Mesendoderm (in vitro differentiated cells): ENCODE data around the gene CRYBG1.

ENCODE experiments used
- DNase-seq: peaks from one replicate; pipeline ENCODE4 v3.0.0; 2013
- H2AK5ac ChIP-seq: 2 replicates; pipeline ENCODE4 v1.6.1; 2013; ENCODE audit warnings: low read length, inconsistent platforms
- H2BK120ac ChIP-seq: 2 replicates; pipeline ENCODE4 v1.6.1; 2013; ENCODE audit warnings: low read depth, mild to moderate bottlenecking, low read length, moderate library complexity, mixed read lengths
- H2BK15ac ChIP-seq: replicated peaks from 2 replicates; pipeline ENCODE4 v1.6.1; 2013; ENCODE audit warnings: low read depth, mild to moderate bottlenecking, moderate library complexity
- H2BK5ac ChIP-seq: 2 replicates; pipeline ENCODE4 v1.6.1; 2013; ENCODE audit warnings: low read length, inconsistent platforms
- H3K18ac ChIP-seq: 2 replicates; pipeline ENCODE4 v1.6.1; 2013; ENCODE audit warnings: mild to moderate bottlenecking, low read length, mixed read lengths
- H3K23ac ChIP-seq: one replicate; pipeline ENCODE4 v1.6.1; 2013; ENCODE audit warnings: low read length
- H3K27ac ChIP-seq: 2 replicates; pipeline ENCODE4 v1.5.1; 2013; ENCODE audit warnings: low read depth, mild to moderate bottlenecking, inconsistent platforms, low read length, moderate library complexity
- H3K27me3 ChIP-seq: 2 replicates; pipeline ENCODE4 v1.6.1; 2013; ENCODE audit warnings: low read length, control low read depth, mild to moderate bottlenecking, inconsistent platforms; ENCODE audit not compliant: insufficient read depth, poor library complexity
- H3K36me3 ChIP-seq: 2 replicates; pipeline ENCODE4 v1.6.1; 2013; ENCODE audit warnings: low read length, inconsistent platforms; ENCODE audit not compliant: control insufficient read depth, insufficient read depth
- H3K4ac ChIP-seq: one replicate; pipeline ENCODE4 v1.6.1; 2013; ENCODE audit warnings: low read depth, mild to moderate bottlenecking, low read length, moderate library complexity
- H3K4me1 ChIP-seq: 2 replicates; pipeline ENCODE4 v1.6.1; 2013; ENCODE audit warnings: low read depth, low read length, inconsistent platforms; ENCODE audit not compliant: control insufficient read depth
- H3K4me2 ChIP-seq: 2 replicates; pipeline ENCODE4 v1.6.1; 2013; ENCODE audit warnings: low read length
- H3K4me3 ChIP-seq: 2 replicates; pipeline ENCODE4 v1.5.1; 2013; ENCODE audit warnings: mild to moderate bottlenecking, low read length
- H3K56ac ChIP-seq: one replicate; pipeline ENCODE4 v1.6.1; 2013; ENCODE audit warnings: low read length
- H3K79me1 ChIP-seq: 2 replicates; pipeline ENCODE4 v1.6.1; 2013; ENCODE audit warnings: low read length, inconsistent platforms
- H3K79me2 ChIP-seq: 2 replicates; pipeline ENCODE4 v1.6.1; 2013; ENCODE audit warnings: mild to moderate bottlenecking, low read length; ENCODE audit not compliant: control insufficient read depth, insufficient read depth
- H3K9ac ChIP-seq: 2 replicates; pipeline ENCODE4 v1.6.1; 2013; ENCODE audit warnings: low read length, inconsistent platforms
- H4K5ac ChIP-seq: one replicate; pipeline ENCODE4 v1.6.1; 2013; ENCODE audit warnings: low read length
- H4K8ac ChIP-seq: one replicate; pipeline ENCODE4 v1.6.1; 2013; ENCODE audit warnings: low read depth, mild to moderate bottlenecking, control low read depth, low read length, moderate library complexity
- WGBS: extraction: QIAGEN DNeasy Blood & Tissue Kit; methylation state at CpG from one replicate; pipeline ENCODE4 v1.1.7; 2013; ENCODE audit warnings: low lambda C conversion rate, missing lambda C conversion rate; ENCODE audit not compliant: insufficient coverage; ENCODE audit errors: extremely low coverage; 5-methylcytosine and 5-hydroxymethylcytosine counted together

The CRYBG1 gene

GRCh38 chr6:106569428-106569827 lies 208.9 kb downstream of the CRYBG1 start:
- WGBS, result no CpG with 5 or more reads among the region's 4 CpGs
- H3K9ac ChIP-seq, result no peak overlapping the region
- H2BK120ac ChIP-seq, result no peak overlapping the region

GRCh38 chr6:106572436-106572835 lies 211.9 kb downstream of the CRYBG1 start:
- H2BK15ac ChIP-seq, result no peak overlapping the region
- no peak overlapping the region for H3K9ac ChIP-seq
- H3K79me1 ChIP-seq, result no peaks in the 10 kb centered on the region
- H3K56ac ChIP-seq, result no peak overlapping the region
- H3K27ac ChIP-seq, result no peak overlapping the region
- no peak overlapping the region for H2BK5ac ChIP-seq
- H2AK5ac ChIP-seq, result no peak overlapping the region
- no peak overlapping the region for H3K4ac ChIP-seq
- no peaks in the 10 kb centered on the region for H3K4me1 ChIP-seq
- H3K23ac ChIP-seq, result no peak overlapping the region
- H3K79me2 ChIP-seq, result no peaks in the 10 kb centered on the region
- WGBS, result no CpG with 5 or more reads among the region's 5 CpGs
- H3K4me3 ChIP-seq, result no peak overlapping the region
- H3K36me3 ChIP-seq, result no peaks in the 10 kb centered on the region
- no peak overlapping the region for H4K5ac ChIP-seq
- no peak for DNase-seq
- no peak overlapping the region for H2BK120ac ChIP-seq
- no peak overlapping the region for H3K18ac ChIP-seq
- no peaks in the 10 kb centered on the region for H3K27me3 ChIP-seq
- H4K8ac ChIP-seq, result no peak overlapping the region
- no peak overlapping the region for H3K4me2 ChIP-seq

More at GRCh38 chr6:106569428-106569827, 208.9 kb downstream of the CRYBG1 start:
- Histone ChIP-seq H3K18ac (no peak overlapping the region), H2BK5ac (no peak overlapping the region), H3K4me2 (no peak overlapping the region), H2BK15ac (no peak overlapping the region), H3K56ac (no peak overlapping the region), H3K4me1 (no peaks in the 10 kb centered on the region), H3K36me3 (no peaks in the 10 kb centered on the region), H3K4me3 (no peak overlapping the region), H2AK5ac (no peak overlapping the region), H3K27me3 (no peaks in the 10 kb centered on the region), H3K27ac (no peak overlapping the region), H4K5ac (no peak overlapping the region), H3K4ac (no peak overlapping the region), H3K23ac (no peak overlapping the region), H4K8ac (no peak overlapping the region), H3K79me2 (no peaks in the 10 kb centered on the region), H3K79me1 (no peaks in the 10 kb centered on the region)
- no peak for DNase-seq

- Histone ChIP-seq H4K5ac (no peak overlapping the region), H3K36me3 (no peaks in the 10 kb centered on the region), H3K4me1 (no peaks in the 10 kb centered on the region), H2AK5ac (no peak overlapping the region), H3K27ac (no peak overlapping the region), H2BK15ac (no peak overlapping the region), H3K27me3 (no peaks in the 10 kb centered on the region), H3K18ac (no peak overlapping the region), H3K79me2 (no peaks in the 10 kb centered on the region), H2BK5ac (no peak overlapping the region), H3K56ac (no peak overlapping the region), H2BK120ac (no peak overlapping the region), H3K9ac (no peak overlapping the region), H3K4ac (no peak overlapping the region), H4K8ac (no peak overlapping the region), H3K23ac (no peak overlapping the region), H3K4me2 (no peak overlapping the region), H3K79me1 (no peaks in the 10 kb centered on the region), H3K4me3 (no peak overlapping the region)
- DNase-seq, result no peak
- WGBS, result no CpG with 5 or more reads among the region's 6 CpGs
Measured at GRCh38 chr6:106572875-106573585, 212.5 kb downstream of the CRYBG1 start.

DNA sequence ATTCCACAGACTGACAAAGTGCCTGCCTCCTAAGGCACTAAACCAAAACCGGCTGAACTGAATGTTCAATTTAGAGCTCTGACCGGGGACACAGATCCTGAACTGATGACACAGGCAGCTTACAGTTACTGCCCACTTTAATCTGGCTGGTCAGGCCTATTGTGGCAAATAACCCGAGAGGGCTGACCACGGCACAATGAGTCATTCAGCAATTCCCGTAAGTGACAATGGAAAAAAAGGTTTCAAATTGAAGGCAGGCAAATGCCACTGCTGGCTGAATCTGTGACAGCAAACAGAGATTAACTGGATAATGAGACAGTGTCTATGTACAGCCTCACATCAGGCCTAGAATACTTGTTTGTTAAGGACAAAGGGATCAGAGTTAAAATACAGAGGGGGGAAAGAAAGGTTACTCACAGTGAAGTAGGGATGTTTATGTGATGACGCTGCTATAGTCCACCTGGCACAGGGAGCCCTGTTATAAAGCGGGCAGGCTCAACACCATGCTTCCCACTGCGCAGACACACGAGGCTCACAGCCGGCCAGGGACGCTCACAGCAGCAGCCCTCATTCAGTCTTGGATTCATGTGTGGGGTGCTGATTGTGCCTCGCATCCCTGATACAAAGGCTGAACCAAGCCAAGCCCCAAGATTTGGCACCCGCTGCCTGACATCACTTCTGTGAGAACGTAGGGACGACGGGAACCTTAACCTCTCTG lies 214.4 kb downstream of the CRYBG1 start:
- Histone ChIP-seq H3K4me2 (no peak overlapping the region), H3K27me3 (no peaks in the 10 kb centered on the region), H2BK120ac (no peak overlapping the region), H2AK5ac (no peak overlapping the region), H4K8ac (no peak overlapping the region), H3K18ac (no peak overlapping the region), H4K5ac (no peak overlapping the region), H3K4me1 (no peaks in the 10 kb centered on the region), H3K56ac (no peak overlapping the region), H3K27ac (no peak overlapping the region), H2BK5ac (no peak overlapping the region), H2BK15ac (no peak overlapping the region), H3K79me2 (no peaks in the 10 kb centered on the region), H3K36me3 (no peaks in the 10 kb centered on the region), H3K23ac (no peak overlapping the region), H3K4ac (no peak overlapping the region), H3K79me1 (no peaks in the 10 kb centered on the region), H3K9ac (no peak overlapping the region), H3K4me3 (no peak overlapping the region)
- WGBS, result no CpG with 5 or more reads among the region's 16 CpGs
- peak; percentile 31 for DNase-seq

GRCh38 chr6:106579281-106579680 lies 218.8 kb downstream of the CRYBG1 start:
- no peak overlapping the region for H3K27ac ChIP-seq
- no peaks in the 10 kb centered on the region for H3K4me1 ChIP-seq
- no peaks in the 10 kb centered on the region for H3K27me3 ChIP-seq
- no peak overlapping the region for H3K23ac ChIP-seq
- H2BK15ac ChIP-seq, result no peak overlapping the region
- H3K18ac ChIP-seq, result no peak overlapping the region
- no peak overlapping the region for H2BK120ac ChIP-seq
- no peak overlapping the region for H3K4me2 ChIP-seq
- H3K36me3 ChIP-seq, result peaks cover 1% of the 10 kb centered on the region
- no peak overlapping the region for H2BK5ac ChIP-seq
- H3K4me3 ChIP-seq, result no peak overlapping the region
- DNase-seq, result no peak
- no peak overlapping the region for H3K4ac ChIP-seq
- H4K5ac ChIP-seq, result no peak overlapping the region
- no peak overlapping the region for H4K8ac ChIP-seq
- no CpG with 5 or more reads among the region's 2 CpGs for WGBS
- no peak overlapping the region for H3K9ac ChIP-seq
- no peaks in the 10 kb centered on the region for H3K79me1 ChIP-seq
- H3K56ac ChIP-seq, result no peak overlapping the region
- no peak overlapping the region for H2AK5ac ChIP-seq
- H3K79me2 ChIP-seq, result no peaks in the 10 kb centered on the region
